Activated CD4-positive, alpha-beta T cell treated with anti-CD3 and anti-CD28 coated beads for 4 hours (primary cell): Measurements from ENCODE around the gene ROBO4.

Source experiments
- DNase-seq, 2 donors: peaks; one replicate each; pipeline ENCODE4 v3.0.0-alpha.2; 2020

Gene ROBO4

DNA sequence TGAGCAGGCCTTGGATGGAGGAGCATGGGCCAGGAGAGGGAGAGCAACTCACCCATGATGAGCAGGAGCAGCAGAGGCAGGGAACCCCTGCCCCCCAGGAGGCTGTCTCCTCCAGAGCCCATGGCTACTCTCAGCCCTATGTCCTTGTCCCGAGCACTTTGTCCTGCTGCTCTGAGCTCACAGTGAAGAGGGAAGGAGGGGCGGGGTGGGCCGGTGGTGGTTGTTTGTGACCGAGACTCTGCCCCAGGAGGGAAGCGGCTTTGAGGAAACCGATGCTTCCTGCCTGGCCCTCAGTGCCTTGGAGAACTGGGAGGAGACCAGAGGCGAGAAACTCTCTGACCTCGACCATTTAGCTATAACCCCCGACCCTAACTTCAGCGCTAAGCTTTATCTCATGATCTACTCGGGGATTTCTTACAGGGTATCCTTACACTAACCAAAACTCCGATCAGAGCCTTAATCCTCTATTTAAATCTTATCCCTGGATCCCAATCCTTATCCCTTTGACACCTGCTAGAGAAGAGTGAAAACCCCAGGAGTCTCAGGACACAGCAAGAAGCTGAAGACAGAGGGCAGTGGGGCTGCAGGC lies at the start of gene ROBO4:
Gene ROBO4 (minus strand): TSS at position 192 of the 589 bp plus-strand sequence. CDS start 70 bp downstream, at position 122.
- no peak for DNase-seq

DNA sequence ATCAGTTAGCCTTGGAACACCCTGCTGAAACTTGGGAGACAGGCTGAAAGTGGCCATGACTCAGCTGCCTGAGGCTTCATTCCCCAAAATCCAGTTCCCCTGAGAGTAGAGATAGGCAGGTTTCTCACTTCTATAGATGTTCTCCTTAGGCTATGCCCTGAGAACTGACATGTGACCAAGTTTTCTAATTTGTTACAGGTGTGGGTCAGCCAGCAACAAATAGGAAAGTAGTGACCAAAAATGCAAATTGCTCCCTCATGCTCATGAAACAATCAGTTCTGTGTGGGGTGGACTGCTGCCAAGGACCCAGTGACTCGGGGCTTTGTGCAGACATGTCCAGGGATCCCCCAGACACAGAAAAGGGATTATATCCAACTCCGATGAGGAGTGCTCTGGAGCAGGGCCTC lies 49.1 kb upstream of the ROBO4 start:
- DNase-seq: no peak

DNA sequence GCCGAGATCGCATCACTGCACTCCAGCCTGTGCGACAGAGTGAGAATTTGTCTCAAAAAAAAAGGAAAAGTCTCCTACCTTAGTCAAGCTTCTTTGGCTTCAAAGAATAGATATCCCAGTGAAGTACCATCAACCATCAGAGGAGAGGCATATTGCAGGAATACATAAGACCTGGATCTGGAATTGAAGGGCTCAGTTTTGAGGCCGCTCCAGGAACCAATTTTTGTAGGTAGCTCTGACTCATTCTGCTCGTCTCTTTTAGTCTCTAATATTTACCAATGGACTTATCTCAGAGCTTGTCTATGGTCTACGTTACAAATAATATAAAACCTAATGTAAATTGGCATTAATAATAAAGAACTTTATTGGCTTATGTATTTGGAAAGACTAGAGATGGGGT lies 48.2 kb upstream of the ROBO4 start:
- no peak for DNase-seq

DNA sequence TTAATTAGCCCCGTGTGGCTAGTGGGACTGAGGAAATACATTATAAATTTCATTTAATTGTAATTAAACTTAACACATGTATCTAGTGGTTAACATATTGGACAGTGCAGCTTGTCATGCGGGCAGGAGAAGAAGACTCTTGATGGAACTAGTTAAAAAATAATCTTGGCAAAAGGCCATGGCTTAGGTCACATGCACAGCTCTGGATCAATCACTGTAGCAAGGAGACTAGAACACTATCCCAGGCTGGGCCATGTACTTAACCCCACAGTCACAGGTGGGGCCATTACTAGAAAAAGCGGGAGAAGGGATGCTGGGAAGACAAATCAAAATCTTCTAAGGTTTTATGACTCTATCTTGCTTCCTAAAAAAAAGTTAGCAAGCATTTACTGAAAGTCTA lies 46.9 kb upstream of the ROBO4 start:
- DNase-seq: no peak

DNA sequence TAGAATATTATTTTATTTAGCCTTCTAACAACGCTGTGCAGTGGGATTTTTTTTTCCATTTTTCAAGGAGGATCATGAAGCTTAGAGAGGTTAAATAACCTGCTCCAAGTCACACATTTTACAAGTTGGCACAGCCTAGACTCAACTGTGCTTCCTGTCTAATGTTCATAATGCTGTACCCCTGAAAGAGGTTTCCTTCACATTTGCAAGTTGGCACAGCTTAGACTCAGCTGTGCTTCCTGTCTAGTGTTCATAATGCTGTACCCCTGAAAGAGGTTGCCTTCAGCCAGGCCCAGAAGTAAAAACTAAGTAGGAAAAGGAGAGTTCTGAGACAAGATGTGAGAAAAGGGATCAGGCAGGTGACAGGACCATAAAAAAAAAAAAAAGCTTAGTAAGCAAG lies 46.1 kb upstream of the ROBO4 start:
- DNase-seq: no peak

DNA sequence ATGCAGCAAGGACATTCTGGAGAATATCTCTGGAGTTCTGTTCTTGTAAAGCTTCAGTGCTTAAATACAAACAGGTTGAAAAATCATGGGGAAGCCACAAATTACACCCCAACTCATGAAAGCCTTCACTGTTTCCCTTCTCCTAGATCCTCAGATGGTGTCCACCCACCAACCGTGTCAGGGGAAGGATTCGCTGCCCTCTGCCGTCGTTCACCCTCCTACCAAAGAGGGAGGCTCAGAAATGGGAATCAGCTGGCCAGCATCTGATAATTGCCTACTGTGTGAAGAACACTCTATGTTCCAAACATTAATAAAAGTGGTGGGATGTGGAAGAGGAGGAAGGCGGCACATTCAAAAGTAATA lies 45.6 kb upstream of the ROBO4 start:
- DNase-seq: no peak

DNA sequence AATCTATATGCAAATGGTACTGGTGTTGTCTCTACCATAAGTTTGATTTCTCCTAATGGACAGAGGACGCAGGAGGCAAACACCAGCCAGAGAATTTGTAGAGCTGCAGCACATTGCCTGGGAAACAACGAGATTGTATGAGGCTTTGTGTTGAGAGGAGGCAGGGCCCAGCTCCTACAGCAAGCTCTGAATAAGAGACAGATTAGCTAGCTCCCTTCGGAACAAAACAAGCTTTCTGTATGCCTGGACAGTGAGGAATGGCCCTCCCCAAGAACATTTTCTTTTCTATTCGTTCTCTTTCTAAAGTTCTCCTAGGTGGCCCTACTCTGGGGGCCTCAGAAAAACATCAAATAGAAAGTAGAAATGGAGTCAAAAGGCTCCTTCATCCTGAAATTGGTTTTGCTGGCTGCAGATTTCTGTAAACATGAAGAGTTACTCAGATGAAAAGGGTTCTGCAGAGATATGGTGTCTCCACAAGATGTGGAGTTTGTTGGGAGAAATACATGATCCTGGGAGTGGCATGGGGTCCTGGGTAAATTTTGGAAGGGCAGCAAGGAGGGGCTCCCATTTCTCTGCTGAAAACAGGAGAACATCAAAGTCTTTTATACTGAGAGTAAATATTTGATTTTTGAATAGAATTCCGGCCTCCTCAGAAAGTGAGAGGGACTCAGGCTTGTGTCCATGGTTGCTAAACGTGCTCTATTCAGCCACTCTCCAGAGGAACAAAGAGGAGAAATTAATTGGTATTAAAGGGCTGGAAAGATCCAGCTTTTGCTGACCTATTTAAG lies 45.0 kb upstream of the ROBO4 start:
- no peak for DNase-seq

DNA sequence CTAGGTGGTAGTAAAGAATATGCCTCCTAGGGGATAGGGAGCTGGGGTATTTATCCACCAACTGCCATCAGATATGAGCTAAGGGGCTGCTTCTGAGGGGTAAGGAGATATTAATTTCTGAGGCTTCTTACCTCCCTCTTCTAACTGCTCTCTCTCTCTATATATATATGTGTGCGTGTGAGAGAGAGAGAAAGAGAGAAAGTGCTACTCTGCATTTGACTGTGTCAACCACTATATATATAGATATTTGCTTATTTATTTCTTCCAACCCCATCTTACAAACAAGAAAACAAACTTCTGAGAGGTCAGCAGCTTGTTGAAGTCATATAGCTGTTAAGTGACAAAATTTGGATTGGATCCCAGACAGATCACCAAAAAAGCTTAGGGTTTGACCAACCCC lies 44.0 kb upstream of the ROBO4 start:
- no peak for DNase-seq

DNA sequence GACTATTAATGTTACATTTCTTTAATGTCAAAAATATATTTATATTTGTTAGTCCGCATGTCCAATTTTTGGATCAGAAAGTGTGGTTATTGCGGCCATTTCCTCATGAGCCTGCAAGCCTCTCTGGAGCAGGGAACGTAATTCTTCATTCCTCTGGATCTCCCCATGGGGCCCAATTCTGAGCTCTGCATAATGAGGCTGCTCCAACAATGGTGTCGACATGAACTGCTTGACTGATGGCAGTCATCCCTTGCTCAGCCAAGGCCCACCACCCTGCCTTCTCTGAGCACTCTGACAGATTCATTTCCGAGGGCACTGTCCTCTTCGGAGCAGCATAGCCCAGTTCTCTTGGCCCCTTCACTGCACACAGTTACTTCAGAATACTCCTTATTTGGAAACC lies 41.3 kb upstream of the ROBO4 start:
- DNase-seq: no peak

DNA sequence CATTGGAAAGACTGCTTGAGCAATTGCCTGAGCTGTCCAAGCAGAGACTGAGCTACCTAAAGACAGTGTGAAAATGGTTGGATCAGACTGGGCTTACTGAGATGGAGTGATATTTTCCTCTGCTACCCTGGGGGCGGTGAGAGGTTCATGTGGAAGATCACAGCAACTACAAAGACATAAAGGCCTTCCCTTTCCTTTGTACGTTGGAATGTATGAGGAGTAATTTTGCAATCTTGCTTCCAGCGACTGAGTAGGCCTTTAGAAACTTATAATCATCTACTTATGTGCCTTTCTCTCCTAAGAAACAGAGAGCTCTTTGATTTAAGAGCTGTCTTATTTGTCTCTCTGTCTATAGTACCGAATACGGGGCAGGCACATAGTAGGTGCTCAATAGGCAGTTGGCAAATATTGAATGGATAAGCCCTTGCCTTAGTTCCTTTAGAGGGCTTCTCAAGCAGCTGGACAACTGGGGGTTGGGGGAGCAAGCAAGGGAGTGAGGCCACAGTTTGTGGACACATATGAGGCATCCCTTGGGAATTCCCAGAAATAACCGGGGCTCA lies 40.6 kb upstream of the ROBO4 start:
- DNase-seq: no peak

DNA sequence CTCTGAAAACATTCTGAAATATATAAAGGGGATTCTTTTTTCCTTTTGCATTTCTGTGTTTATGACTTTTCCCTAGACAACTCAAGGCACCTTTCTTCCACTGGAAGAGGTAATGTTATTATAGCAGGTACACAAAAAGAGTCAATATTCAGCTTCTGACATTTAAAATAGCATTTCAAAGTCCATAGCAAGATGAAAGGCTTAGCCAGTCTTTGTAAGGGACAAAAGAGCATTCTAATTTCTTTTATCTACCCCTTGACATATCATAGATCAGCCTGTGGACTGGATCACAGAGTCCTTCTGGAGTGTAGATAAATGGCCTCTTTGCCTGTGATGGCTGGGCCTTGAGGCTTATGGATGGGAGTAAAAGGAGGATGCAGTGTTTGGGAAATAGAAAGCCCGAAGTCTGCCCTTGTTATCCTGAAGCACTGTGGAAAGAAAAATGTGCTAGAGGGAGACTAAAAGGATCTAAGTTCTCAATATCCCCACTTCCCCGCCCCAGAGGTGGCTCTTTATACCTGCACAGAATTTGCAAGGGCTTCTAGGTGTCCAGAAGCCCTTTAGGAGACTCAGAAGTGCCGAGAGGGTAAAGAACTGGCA lies 39.8 kb upstream of the ROBO4 start:
- DNase-seq: no peak

DNA sequence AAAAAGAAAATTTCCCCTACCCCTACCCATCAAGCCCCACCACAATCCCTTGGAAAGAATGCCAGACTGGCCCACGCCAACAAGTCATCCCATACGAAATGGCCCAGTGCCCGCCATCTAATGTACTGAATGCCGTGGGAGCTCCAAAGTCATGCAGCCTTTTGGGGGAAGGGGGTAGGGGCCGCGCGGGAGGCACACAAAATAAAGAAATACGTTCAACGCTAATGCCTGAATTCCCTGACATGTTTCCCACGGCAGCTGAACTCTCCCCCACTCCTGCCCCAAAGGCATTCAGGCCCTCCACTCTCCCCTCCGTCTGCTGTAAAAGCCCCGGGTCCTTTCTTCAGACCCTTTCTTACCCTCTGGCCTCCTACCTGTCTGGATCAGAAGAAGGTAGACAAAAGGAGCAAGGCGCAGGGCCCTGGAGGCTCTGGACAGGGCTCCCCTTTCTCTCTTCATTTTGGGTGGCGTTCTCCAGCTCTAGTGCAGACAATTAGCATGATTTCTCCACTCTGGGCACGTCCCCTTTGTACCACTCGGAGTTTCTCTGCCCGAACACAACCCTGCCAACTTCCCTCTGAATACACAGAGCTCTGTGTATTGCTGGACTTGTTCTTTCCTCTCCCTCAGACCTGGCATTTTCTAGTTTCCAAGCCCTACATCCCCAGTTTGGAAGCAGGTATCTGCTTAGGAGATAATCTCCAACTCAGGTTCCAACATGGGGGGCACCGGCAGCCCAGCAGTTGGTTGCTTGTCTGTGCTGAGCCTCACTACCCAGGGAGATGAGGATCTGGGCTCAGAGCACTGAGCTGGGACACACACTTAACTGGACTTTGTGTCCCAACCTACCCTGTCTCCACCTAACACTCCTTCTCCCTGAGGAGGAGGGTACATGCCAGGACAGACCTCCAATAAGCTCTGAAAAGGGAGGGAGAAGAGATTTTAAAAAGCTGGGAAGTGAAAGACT lies 38.2 kb upstream of the ROBO4 start, which contains the start of gene HEPACAM:
Gene HEPACAM (minus strand): TSS at position 500 of the 967 bp plus-strand sequence. CDS start 41 bp downstream, at position 459.
- DNase-seq: no peak

DNA sequence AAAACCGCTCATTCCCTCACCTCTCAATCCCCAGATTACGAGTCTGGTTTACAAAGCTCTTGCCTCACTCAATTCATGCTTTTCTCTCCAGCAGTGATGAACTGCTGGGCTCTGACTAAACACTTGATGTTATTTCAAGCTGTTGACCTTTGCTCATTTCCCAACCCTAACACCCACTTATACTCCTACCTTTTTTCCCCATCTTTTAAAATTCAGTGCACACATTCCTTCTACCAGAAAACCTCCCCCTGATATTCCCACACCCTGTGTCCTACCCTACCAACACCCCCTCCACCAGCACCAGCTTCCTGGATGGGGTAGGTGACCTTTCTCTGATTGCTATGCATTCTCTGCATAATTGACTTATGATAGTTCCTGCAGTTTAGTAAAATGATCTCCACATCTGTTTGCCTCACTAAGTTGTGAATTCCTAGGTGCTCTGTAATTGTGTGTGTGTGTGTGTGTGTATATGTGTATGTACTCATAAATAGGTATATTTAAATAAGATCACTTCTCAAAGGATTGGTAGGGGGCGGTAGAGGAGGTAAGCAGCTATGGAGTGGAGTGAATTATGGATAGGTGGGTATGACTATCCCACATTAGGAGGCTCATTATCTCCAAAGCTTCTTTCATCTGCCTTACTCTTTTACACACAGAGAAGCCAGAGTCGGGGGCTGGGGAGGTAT lies 37.3 kb upstream of the ROBO4 start:
- DNase-seq: no peak

DNA sequence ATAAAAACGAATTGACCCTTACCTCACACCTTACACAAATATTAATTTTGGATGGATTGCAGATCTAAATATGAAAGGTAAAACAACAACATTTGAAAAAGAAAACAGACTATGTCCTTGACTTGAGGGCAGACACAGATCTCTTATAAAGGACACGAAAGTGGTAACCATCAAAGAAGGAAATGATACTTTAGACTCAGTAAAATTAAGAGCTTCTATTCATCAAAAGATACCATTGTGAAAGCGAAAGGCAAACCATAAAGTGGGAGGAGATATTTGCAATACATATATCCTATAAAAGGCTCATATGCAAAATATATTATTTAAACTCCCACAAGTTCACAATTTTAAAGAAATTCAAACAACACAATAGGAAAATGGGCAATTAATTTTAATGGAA lies 33.1 kb upstream of the ROBO4 start:
- DNase-seq: no peak

DNA sequence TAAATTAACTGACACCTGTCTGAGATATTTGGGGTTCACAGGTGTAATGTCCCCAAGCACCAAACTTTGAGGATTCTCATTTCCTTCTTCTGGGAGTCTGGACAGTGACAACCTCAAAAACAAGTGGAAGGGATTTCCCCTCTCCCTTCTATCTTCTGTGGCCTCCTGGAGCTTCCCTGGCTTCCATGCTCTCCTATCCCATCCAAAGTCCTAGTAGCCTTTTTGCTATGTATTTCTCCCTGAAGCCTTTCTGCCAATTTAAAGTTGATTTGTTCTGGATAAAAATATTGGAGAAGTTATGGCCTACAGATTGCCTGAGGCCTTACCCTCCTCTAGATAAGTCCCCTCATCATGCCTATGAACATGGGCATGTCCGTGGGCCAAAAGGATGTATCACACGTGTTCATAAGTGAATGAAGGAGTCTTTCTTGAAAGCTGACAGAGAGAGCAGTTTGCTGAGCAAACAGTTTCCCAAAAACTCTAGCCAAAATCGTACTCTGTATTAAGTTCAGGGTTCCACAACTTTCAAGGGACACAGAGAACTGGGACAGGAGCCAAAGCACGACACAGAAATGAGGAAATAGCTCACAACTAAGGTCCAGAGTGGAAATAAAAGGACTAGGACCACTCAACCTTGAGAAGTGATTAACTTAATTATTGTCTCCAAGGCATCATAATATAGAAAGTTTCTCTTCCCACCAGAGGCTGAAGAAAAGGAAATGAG lies 31.4 kb upstream of the ROBO4 start:
- no peak for DNase-seq

DNA sequence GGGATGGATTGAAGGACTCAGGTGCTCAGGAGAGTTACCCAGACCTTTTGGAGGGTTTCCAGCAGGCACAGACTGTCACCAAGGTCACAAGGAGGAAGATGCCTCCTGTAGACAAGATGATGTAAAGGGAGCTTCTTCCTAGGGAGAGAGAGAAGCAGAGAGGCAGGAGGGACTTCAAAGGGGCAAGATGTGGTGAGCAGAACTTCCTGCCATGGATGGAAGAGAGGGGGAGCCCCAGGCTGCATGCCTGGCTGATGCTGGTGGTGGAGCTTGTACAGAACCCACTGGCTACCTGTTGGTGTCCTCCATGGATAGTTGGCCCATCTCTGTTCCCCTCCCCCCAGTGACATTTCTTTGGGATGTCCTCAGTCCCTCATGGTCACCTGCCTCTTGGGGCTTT lies 25.6 kb upstream of the ROBO4 start:
- no peak for DNase-seq

DNA sequence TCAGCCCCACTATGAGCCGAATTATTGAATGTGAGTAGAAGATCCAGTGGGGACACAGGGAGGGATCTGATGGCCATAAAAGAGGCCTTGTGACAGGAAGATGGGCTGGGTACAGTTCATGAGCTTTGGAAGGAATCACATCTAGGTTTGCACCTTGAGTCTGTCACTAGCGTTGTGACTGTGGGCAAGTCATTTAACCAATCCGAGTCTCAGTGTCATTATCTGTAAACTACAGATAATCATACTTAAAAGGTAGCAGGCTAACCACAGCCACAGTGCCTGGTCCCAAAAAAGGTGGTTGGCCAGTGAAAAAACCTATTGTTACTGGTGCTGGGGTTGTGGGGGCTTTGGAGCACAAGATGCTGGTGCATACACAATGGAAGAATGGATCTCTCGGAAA lies 25.2 kb upstream of the ROBO4 start:
- DNase-seq: no peak

DNA sequence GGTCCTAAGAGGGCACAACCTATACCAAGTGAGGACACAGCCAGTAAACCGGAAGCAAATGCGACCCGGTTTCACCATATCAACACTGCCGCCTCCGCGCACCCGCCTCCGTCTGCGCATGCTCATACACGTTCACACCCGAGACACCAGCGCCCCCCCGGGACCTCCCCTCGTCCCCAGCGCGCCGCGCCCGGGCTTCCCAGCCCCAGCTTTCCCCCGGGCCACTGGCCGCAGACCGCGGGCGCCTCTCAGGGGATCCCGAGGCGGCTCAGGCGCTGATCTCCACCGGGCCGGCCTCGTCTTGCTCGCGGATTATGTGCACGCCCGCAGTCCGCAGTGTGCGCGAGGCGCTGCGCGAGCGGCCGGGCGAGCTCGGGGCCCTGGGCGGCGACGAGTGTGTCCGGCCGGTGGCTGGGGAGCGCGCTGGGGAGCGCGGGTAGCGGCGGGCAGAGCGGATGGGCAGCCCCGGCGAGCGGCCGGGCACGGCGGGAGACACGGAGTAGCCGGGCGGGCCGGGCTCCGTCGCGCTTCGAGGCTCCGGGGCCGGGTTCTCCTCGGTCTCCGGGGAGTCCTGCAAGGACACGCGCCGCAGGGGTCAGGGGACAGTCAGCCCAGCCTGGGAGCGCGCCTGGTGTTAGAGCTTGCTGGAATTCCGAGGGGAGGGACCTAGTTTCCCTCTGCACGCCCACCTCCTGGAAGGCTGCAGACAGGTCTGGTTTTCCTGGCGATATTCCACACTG lies 23.4 kb upstream of the ROBO4 start:
- peak; percentile 74 to 80 for DNase-seq

DNA sequence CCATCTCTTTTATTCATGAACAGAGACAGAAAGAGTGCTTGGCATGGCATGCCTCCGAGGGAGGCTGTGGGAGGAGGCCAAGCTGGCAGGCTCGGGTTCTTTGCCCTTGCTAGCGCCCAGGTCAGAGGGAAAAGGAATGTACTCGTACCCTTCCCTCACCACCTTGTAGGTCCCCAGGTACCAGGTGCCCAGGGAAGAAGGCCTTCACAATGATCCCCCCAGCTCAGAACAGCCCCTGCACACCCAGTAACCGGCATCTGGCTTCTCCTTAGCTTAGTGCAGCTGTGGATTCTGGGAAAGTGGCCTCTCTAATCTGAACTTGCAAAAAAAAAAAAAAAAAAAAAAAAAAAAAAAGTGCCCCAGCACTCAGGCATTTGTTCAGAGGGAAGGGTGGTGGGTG lies 22.7 kb upstream of the ROBO4 start:
- DNase-seq: no peak

DNA sequence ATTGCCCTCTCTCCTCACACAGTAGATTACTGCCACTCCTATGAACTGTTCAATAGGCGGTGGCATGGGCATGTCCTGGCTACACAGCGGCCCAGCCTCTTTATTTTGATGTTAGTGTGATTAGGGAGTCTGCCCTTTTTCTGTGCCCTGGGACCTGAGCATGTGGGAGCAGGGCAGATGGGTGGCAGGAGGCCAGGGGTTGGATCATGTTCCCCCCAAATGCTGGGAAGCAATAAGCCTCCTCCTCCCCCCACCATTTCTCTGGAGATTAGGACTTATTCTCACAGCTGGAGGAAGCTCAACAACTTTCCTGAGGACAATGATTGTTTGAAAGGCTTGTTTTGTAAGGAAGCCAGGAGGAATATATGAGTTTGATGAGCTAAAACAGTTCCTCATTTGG lies 22.2 kb upstream of the ROBO4 start:
- DNase-seq: no peak

DNA sequence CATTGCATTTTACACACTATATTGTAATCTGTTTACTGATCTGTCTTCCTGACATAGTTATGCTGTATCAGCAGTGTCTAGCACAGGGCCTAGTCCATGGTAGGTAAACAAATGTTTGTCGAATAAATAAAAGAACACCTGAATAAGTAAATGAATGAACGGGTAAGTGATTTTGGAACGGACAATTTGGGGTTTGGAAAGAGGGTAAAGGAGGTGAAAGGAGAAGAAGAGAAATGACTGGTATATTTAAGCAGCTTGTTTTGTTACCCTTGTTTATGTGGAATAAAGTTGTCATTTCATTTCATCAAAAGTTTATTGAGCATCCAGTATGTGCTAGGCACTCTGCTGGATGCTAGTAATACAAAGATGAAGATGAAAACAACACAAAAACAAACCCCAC lies 21.3 kb upstream of the ROBO4 start, which contains the start of gene HEPN1:
Gene HEPN1 (plus strand): TSS at position 301 of the 400 bp plus-strand sequence.
- DNase-seq: no peak
